Esophagus squamous epithelium (tissue), 5 donors: ENCODE results near the gene CXCR4. TPM values are rescaled to one million over a fixed set of nuclear protein-coding genes. Genes with fewer than 3 reads are reported as not detected.
A peak's percentile ranks its signal among the peaks of the same experiment; 100 is the strongest.

Experiments
- DNase-seq: peaks from one replicate; lab custom pipeline; 2025; lab: John Stamatoyannopoulos, UW
- H3K27ac ChIP-seq, 4 donors: fragments of 200-600 bp; sonication (generic); one replicate each; pipeline ENCODE4 v1.5.1; 2016 to 2019; ENCODE audit warnings: mild to moderate bottlenecking in 1 of 4
- H3K27me3 ChIP-seq, 4 donors: fragments of 200-600 bp; sonication (generic); 1 replicate in 3 of 4; 2 replicates in 1 of 4; pipeline versions ENCODE4 v1.5.1 to v1.6.0; 2017 to 2021; ENCODE audit warnings: antibody characterized with exemption in 1 of 4
- H3K36me3 ChIP-seq, 3 donors: fragments of 200-600 bp; sonication (generic); one replicate each; pipeline ENCODE4 v1.5.1; 2016 to 2019
- H3K4me1 ChIP-seq, 3 donors: fragments of 200-600 bp; sonication (generic); one replicate each; pipeline ENCODE4 v1.5.1; 2017 to 2019
- H3K4me3 ChIP-seq, 4 donors: fragments of 200-600 bp; sonication (generic); 1 replicate in 3 of 4; 2 replicates in 1 of 4; pipeline ENCODE4 v1.5.1; 2016 to 2019; ENCODE audit warnings: mild to moderate bottlenecking in 2 of 4, moderate library complexity in 1 of 4
- H3K9me3 ChIP-seq, 3 donors: fragments of 200-600 bp; sonication (generic); one replicate each; pipeline ENCODE4 v1.5.1; 2016 to 2019
- POLR2A ChIP-seq, 4 donors: fragments of 450-650 bp; IDR thresholded peaks; one replicate each; pipeline ENCODE4 v1.6.1; 2017; ENCODE audit warnings: antibody characterized with exemption in 4 of 4, mild to moderate bottlenecking in 4 of 4, moderate library complexity in 3 of 4
- WGBS, 2 donors: methylation state at CpG; one replicate each; pipeline ENCODE4 v1.1.5; 2018; 5-methylcytosine and 5-hydroxymethylcytosine counted together
- intact Hi-C: fragments of 100-400 bp; cut with DNase I; formaldehyde crosslinking; loops from one replicate; pipeline ENCODE4 v1.15.0; 2022
- total RNA-seq, 4 donors: library from RNA; depleted of rRNA; stranded (reverse); fragments of >200 nt; gene quantifications; one replicate each; pipeline ENCODE4 v1.1.0, GENCODE V29; 2016
- TF ChIP-seq, protein P1 (sequence below), 6 experiments: fragments of 450-650 bp in 4 of 6; fragments of 200-600 bp in 2 of 6; sonication (generic) in 2 of 6; IDR thresholded peaks; one replicate each; pipeline ENCODE4 v1.5.1; 2016 to 2019; ENCODE audit warnings: antibody characterized with exemption in 6 of 6, mild to moderate bottlenecking in 4 of 6, moderate library complexity in 4 of 6
- donor health status: DM: yes; HTN: yes; CAD: no.

Gene CXCR4
- total RNA-seq, 4 donors from 2014 or later, result 5.7 to 28.6 (median 10.0) TPM

DNA sequence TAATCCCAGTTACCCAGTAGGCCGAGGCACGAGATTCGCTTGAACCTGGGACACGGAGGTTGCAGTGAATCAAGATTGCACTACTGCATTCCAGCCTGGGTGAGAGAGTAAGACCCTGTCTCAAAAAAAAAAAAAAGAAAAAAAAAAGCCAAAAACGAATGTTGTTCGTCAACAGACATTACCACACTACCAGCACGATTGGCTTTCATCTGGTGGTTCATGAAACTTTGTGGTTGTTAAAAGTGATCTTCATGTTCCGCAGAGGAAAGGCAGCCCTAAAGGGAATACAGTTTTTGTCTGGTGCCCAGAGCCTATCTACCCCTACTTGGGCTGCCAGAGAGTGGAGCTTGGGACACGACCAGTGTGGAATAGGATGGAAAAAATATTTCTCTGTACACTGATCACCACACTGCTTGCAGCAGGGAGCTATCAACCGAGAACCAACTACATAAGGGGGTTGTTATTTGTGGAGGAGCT, 13.6 kb upstream of the CXCR4 start:
- Histone ChIP-seq H3K4me3 (peak overlapping the region in 2 of 4 donors; percentile 7), H3K27ac (peak overlapping the region; percentile 16 to 81 (median 67)), H3K36me3 (no peaks in the 10 kb centered on the region), H3K27me3 (peaks cover 0 to 16% (median 0%) of the 10 kb centered on the region in 4 donors), H3K4me1 (peaks cover 0 to 22% (median 0%) of the 10 kb centered on the region in 3 donors), H3K9me3 (no peaks in the 10 kb centered on the region)
- WGBS, 2 donors, result 66 to 90% methylated on average over 10 of the region's 10 CpGs
- DNase-seq, result no peak
- intact Hi-C loops, result no loop called here
- TF ChIP-seq, protein P1, sequence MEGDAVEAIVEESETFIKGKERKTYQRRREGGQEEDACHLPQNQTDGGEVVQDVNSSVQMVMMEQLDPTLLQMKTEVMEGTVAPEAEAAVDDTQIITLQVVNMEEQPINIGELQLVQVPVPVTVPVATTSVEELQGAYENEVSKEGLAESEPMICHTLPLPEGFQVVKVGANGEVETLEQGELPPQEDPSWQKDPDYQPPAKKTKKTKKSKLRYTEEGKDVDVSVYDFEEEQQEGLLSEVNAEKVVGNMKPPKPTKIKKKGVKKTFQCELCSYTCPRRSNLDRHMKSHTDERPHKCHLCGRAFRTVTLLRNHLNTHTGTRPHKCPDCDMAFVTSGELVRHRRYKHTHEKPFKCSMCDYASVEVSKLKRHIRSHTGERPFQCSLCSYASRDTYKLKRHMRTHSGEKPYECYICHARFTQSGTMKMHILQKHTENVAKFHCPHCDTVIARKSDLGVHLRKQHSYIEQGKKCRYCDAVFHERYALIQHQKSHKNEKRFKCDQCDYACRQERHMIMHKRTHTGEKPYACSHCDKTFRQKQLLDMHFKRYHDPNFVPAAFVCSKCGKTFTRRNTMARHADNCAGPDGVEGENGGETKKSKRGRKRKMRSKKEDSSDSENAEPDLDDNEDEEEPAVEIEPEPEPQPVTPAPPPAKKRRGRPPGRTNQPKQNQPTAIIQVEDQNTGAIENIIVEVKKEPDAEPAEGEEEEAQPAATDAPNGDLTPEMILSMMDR (IDR thresholded peaks at IDR 0.05), result no peak
- TF ChIP-seq POLR2A (IDR thresholded peaks at IDR 0.05), result peak in 1 of 4 donors; percentile 31

DNA sequence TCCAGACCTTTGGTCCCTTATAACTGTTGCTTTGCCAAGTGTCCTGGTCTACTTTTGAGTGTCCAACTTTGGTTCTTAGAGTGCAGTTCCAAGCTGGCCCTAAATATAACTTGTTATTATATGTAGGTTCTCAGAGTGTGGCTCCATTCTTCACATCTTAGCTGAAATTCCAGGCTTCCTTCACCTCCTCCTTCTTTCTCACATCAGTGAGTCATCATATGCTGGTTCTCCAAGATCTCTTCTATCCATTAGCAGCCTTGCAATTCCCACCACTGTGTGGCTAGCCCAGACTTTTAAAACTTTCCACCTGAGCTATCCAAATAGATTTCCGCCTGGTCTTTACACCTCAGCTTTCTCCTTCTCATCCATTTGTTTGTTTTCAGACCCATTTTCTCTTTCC, 12.6 kb upstream of the CXCR4 start:
- peak overlapping the region in 2 of 4 donors; percentile 18 to 78 for H3K27ac ChIP-seq
- no peak for TF ChIP-seq POLR2A (IDR thresholded peaks at IDR 0.05)
- TF ChIP-seq, protein P1 (IDR thresholded peaks at IDR 0.05), result no peak
- peaks cover 0 to 28% (median 0%) of the 10 kb centered on the region in 3 donors for H3K4me1 ChIP-seq
- no peak for DNase-seq
- 96% methylated on average over 1 of the region's 1 CpG for WGBS, 2 donors
- no peaks in the 10 kb centered on the region for H3K9me3 ChIP-seq
- no peaks in the 10 kb centered on the region for H3K36me3 ChIP-seq
- H3K27me3 ChIP-seq, result peaks cover 0 to 24% (median 0%) of the 10 kb centered on the region in 4 donors
- H3K4me3 ChIP-seq, result no peak overlapping the region
- intact Hi-C loops, result no loop called here

DNA sequence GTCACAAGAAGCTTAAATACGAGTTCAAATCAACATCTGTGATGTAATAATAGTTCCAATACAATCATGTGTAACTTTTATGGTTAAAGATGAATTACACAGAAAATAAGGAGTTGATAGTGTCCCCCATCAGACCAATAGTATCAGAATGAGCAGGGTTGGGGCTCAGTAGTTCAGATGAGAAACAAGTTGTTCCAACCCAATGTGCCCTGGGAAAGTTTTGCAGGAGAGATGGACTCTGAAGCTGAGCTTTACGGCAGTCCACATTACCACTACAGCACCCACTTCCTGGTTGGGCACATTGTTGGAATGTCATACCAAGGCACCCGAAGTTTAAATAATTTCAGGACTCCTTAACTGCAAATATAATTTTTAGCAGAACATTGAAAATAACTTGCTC, 12.1 kb upstream of the CXCR4 start:
- Histone ChIP-seq H3K36me3 (no peaks in the 10 kb centered on the region), H3K27me3 (peaks cover 0 to 25% (median 0%) of the 10 kb centered on the region in 4 donors), H3K4me3 (no peak overlapping the region), H3K4me1 (peaks cover 0 to 23% (median 0%) of the 10 kb centered on the region in 3 donors), H3K27ac (peak overlapping the region in 1 of 4 donors; percentile 33), H3K9me3 (no peaks in the 10 kb centered on the region)
- WGBS, 2 donors, result 66 to 79% methylated on average over 3 of the region's 3 CpGs
- no peak for TF ChIP-seq POLR2A (IDR thresholded peaks at IDR 0.05)
- TF ChIP-seq, protein P1 (IDR thresholded peaks at IDR 0.05), result no peak
- no peak for DNase-seq
- intact Hi-C loops, result no loop called here

DNA sequence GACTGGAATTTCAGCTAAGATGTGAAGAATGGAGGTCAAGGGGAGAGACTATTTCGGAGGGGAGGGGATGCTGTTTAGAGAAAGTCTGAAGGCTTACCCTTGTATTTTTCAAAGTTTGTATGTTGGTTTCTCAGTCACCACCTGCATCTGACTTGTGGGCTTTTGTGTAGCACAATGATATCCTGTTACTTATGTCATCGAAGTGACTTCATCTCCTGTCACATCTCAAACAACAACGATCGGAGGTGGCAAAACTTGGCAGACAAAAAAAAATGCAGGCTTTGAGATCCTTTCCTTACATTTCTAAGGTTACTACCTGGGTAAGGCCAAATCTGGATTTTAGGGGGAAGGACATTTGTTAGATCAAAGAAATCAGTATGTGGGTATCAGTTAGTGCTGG, 11.7 kb upstream of the CXCR4 start:
- TF ChIP-seq POLR2A (IDR thresholded peaks at IDR 0.05), result peak in 1 of 4 donors; percentile 65
- TF ChIP-seq, protein P1 (IDR thresholded peaks at IDR 0.05), result no peak
- peaks cover 0 to 22% (median 0%) of the 10 kb centered on the region in 3 donors for H3K4me1 ChIP-seq
- peaks cover 0 to 29% (median 0%) of the 10 kb centered on the region in 4 donors for H3K27me3 ChIP-seq
- H3K9me3 ChIP-seq, result no peaks in the 10 kb centered on the region
- DNase-seq, result no peak
- intact Hi-C loops, result no loop called here
- no peaks in the 10 kb centered on the region for H3K36me3 ChIP-seq
- 59 to 64% methylated on average over 4 of the region's 4 CpGs for WGBS, 2 donors
- H3K27ac ChIP-seq, result peak overlapping the region in 2 of 4 donors; percentile 21 to 33
- H3K4me3 ChIP-seq, result no peak overlapping the region

DNA sequence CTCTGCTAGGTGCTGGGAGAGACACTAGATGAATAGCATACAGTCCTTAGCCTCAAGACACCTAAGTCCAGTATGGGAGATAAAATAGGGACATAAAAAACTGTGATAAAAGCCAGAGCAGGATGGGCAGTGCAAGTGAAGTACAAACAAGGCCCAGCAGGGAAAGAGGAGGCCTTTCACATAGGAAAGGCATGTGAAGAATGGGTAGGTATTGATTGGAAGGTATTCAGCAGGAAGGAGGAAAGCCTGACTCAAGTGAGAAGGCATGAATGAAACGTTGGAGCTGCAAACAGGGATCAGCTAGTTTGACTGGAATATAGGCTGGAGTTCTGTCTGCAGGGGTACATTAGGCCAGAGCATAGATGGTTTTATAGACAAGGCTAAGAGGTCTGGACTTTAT, 11.0 kb upstream of the CXCR4 start:
- WGBS, 2 donors, result 29 to 70% methylated on average over 1 of the region's 1 CpG
- Histone ChIP-seq H3K4me1 (peaks cover 0 to 22% (median 0%) of the 10 kb centered on the region in 3 donors), H3K27ac (peak overlapping the region in 2 of 4 donors; percentile 33 to 34), H3K27me3 (peaks cover 0 to 30% (median 0%) of the 10 kb centered on the region in 4 donors), H3K36me3 (no peaks in the 10 kb centered on the region), H3K4me3 (no peak overlapping the region), H3K9me3 (no peaks in the 10 kb centered on the region)
- TF ChIP-seq, protein P1 (IDR thresholded peaks at IDR 0.05), result no peak
- TF ChIP-seq POLR2A (IDR thresholded peaks at IDR 0.05), result no peak
- DNase-seq, result no peak
- intact Hi-C loops, result no loop called here
